Uterus (tissue), 2 donors: ENCODE results near the gene TMEM209.

Source experiments
- POLR2A ChIP-seq, 2 donors: fragments of 450-650 bp; IDR thresholded peaks; one replicate each; pipeline ENCODE4 v1.6.1; 2016; ENCODE audit warnings: antibody characterized with exemption in 2 of 2, mild to moderate bottlenecking in 1 of 2, moderate library complexity in 1 of 2
- TF ChIP-seq, protein P1 (sequence below), 4 experiments: fragments of 200-600 bp in 2 of 4; fragments of 450-650 bp in 2 of 4; sonication (generic) in 2 of 4; IDR thresholded peaks; one replicate each; pipeline ENCODE4 v1.5.1; 2016 to 2019; ENCODE audit warnings: antibody characterized with exemption in 4 of 4, mild to moderate bottlenecking in 2 of 4, moderate library complexity in 1 of 4

DNA sequence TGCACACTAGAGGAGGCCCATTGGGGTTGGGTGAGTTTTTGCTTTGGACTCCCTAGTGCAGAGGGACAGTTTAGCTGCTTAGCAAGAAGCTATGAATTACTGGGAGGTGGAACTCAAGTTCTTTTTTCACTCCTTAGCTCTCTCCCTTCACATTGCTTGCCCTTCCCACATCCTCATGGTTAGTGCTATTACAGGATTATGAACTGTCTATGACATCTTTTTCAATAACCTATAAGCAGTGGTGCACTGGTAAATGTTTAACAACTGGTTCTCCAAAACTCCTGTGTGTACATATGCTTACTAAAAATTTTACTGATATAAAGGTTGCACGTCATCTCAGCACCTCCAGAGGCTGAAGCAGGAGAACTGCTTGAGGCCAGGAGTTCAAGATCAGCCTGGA, 8.6 kb upstream of the TMEM209 start:
- no peak for TF ChIP-seq POLR2A (IDR thresholded peaks at IDR 0.05)
- TF ChIP-seq, protein P1, sequence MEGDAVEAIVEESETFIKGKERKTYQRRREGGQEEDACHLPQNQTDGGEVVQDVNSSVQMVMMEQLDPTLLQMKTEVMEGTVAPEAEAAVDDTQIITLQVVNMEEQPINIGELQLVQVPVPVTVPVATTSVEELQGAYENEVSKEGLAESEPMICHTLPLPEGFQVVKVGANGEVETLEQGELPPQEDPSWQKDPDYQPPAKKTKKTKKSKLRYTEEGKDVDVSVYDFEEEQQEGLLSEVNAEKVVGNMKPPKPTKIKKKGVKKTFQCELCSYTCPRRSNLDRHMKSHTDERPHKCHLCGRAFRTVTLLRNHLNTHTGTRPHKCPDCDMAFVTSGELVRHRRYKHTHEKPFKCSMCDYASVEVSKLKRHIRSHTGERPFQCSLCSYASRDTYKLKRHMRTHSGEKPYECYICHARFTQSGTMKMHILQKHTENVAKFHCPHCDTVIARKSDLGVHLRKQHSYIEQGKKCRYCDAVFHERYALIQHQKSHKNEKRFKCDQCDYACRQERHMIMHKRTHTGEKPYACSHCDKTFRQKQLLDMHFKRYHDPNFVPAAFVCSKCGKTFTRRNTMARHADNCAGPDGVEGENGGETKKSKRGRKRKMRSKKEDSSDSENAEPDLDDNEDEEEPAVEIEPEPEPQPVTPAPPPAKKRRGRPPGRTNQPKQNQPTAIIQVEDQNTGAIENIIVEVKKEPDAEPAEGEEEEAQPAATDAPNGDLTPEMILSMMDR (IDR thresholded peaks at IDR 0.05), result no peak
